Spleen (tissue), 11 donors: ENCODE measurements around the gene SAMD10. TPM values are rescaled to one million over a fixed set of nuclear protein-coding genes. Genes with fewer than 3 reads are reported as not detected.
A peak's percentile ranks its signal among the peaks of the same experiment; 100 is the strongest.

ENCODE experiments used
- DNase-seq: peaks from one replicate; pipeline ENCODE4 v3.0.0-alpha.2; 2020
- H3K27ac ChIP-seq, 8 donors: fragments of 200-600 bp; sonication (generic) in 7 of 8; 1 replicate in 4 of 8; 2 replicates in 4 of 8; pipeline versions ENCODE4 v1.5.0 to v1.8.0; 2016 to 2021; ENCODE audit warnings: inconsistent platforms in 4 of 8, mild to moderate bottlenecking in 4 of 8, moderate library complexity in 1 of 8
- H3K27me3 ChIP-seq, 7 donors: fragments of 200-600 bp; sonication (generic) in 6 of 7; replicated peaks in 1 of 7; 1 replicate in 4 of 7; 2 replicates in 3 of 7; pipeline versions ENCODE4 v1.5.0 to v1.8.0; 2016 to 2021; ENCODE audit warnings: inconsistent platforms in 3 of 7, mild to moderate bottlenecking in 1 of 7
- H3K36me3 ChIP-seq, 6 donors: fragments of 200-600 bp; sonication (generic) in 5 of 6; 1 replicate in 4 of 6; 2 replicates in 2 of 6; pipeline versions ENCODE4 v1.5.0 to v1.8.0; 2016 to 2021; ENCODE audit warnings: inconsistent platforms in 2 of 6
- H3K4me1 ChIP-seq, 6 donors: fragments of 200-600 bp; sonication (generic) in 5 of 6; 1 replicate in 3 of 6; 2 replicates in 3 of 6; pipeline versions ENCODE4 v1.5.0 to v1.8.0; 2016 to 2021; ENCODE audit warnings: inconsistent platforms in 3 of 6
- H3K4me3 ChIP-seq, 8 donors: fragments of 200-600 bp; sonication (generic) in 7 of 8; 1 replicate in 4 of 8; 2 replicates in 4 of 8; pipeline versions ENCODE4 v1.5.0 to v1.8.0; 2016 to 2021; ENCODE audit warnings: inconsistent platforms in 4 of 8, mild to moderate bottlenecking in 4 of 8, moderate library complexity in 2 of 8
- H3K9me3 ChIP-seq, 8 donors: fragments of 200-600 bp; sonication (generic) in 7 of 8; 1 replicate in 4 of 8; 2 replicates in 4 of 8; pipeline versions ENCODE4 v1.5.0 to v1.8.0; 2016 to 2021; ENCODE audit warnings: inconsistent platforms in 4 of 8
- POLR2A ChIP-seq, 3 donors: fragments of 450-650 bp; IDR thresholded peaks; one replicate each; pipeline ENCODE4 v1.5.1; 2017; ENCODE audit warnings: antibody characterized with exemption in 3 of 3, mild to moderate bottlenecking in 1 of 3
- POLR2AphosphoS5 ChIP-seq, 3 donors: sonication (generic); formaldehyde crosslinking; IDR thresholded peaks; one replicate each; pipeline ENCODE4 v1.5.1; 2017; ENCODE audit warnings: antibody characterized with exemption in 3 of 3
- WGBS, 5 donors: extraction: QIAGEN DNeasy Blood & Tissue Kit in 3 of 5; methylation state at CpG; one replicate each; pipeline versions ENCODE4 v1.1.5 to v1.1.7; 2013 to 2018; 5-methylcytosine and 5-hydroxymethylcytosine counted together
- intact Hi-C: fragments of 100-400 bp; cut with DNase I; formaldehyde crosslinking; loops from one replicate; pipeline ENCODE4 v1.15.0; 2023; ENCODE audit warnings: low total_unique reads
- polyA plus RNA-seq, 3 donors: library from polyadenylated mRNA; stranded (reverse); fragments of 200-250 nt; gene quantifications; one replicate each; pipeline ENCODE4 v1.2.1, GENCODE V29; 2013
- total RNA-seq, 7 donors: library from RNA; depleted of rRNA in 3 of 7; stranded (reverse); fragments of >200 nt in 3 of 7; fragmentation: NEBNext Ultra II Directional in 4 of 7; extraction: Animal tissue kit (Norgen Biotek cat#: 25700) in 4 of 7; gene quantifications; one replicate each; pipeline versions ENCODE4 v1.1.0 to v1.2.1, GENCODE V29; 2016 to 2021
- TF ChIP-seq, protein P1 (sequence below), 11 experiments: fragments of 200-600 bp in 7 of 11; fragments of 450-650 bp in 4 of 11; sonication (generic) in 4 of 11; IDR thresholded peaks in 8 of 11; conservative IDR thresholded peaks in 3 of 11; 1 replicate in 7 of 11; 2 replicates in 4 of 11; pipeline versions ENCODE4 v1.4.0 to v1.8.0; 2016 to 2021; ENCODE audit warnings: antibody characterized with exemption in 11 of 11, inconsistent platforms in 4 of 11, mild to moderate bottlenecking in 1 of 11
- donor health status: healthy with polysubstance abuse.
- donor health status: DM: no; HTN: no; CAD: no; lungs with moderate emphysema.
- donor health status: DM: no; HTN: no; CAD: no.
- donor health status: Bipolar disorder and iron deficiency.
- donor health status: healthy.
- donor health status: DM: no; HTN: no; CAD: no.
- donor health status: DM: yes; HTN: yes; CAD: no.

Gene SAMD10
- total and polyA plus RNA-seq, 10 donors, result 5.9 to 13.8 (median 8.8) TPM

DNA sequence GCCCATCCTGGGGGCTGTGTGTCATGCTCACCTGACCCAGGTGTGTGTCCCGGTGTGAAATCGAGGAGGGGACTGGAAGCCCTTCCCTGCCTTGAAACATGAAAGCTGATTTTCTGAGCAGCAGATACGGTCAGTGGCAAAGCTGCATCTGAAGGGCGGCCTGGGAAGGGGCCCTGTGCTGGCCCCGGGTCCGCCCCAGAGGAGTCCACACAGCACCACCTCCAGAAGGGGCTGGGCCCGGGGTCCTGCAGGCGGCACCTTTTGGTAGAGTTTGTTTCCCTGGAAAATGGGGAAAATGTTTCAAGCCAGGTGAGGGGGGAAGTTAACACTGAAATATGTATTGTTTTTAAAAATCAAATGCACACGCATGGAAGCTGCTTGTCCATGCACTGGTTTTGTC, 44.0 kb downstream of the SAMD10 start:
- no peak overlapping the region for H3K4me3 ChIP-seq
- intact Hi-C loops, result no loop called here
- DNase-seq, result no peak
- TF ChIP-seq, protein P1, sequence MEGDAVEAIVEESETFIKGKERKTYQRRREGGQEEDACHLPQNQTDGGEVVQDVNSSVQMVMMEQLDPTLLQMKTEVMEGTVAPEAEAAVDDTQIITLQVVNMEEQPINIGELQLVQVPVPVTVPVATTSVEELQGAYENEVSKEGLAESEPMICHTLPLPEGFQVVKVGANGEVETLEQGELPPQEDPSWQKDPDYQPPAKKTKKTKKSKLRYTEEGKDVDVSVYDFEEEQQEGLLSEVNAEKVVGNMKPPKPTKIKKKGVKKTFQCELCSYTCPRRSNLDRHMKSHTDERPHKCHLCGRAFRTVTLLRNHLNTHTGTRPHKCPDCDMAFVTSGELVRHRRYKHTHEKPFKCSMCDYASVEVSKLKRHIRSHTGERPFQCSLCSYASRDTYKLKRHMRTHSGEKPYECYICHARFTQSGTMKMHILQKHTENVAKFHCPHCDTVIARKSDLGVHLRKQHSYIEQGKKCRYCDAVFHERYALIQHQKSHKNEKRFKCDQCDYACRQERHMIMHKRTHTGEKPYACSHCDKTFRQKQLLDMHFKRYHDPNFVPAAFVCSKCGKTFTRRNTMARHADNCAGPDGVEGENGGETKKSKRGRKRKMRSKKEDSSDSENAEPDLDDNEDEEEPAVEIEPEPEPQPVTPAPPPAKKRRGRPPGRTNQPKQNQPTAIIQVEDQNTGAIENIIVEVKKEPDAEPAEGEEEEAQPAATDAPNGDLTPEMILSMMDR (IDR thresholded peaks at IDR 0.05 in 8 of 11, conservative IDR thresholded peaks at IDR 0.05 in 3 of 11), result no peak
- TF ChIP-seq POLR2A (IDR thresholded peaks at IDR 0.05) (no peak), POLR2AphosphoS5 (IDR thresholded peaks at IDR 0.05) (no peak)
- peaks cover 0 to 35% (median 8%) of the 10 kb centered on the region in 6 donors for H3K4me1 ChIP-seq
- 91 to 99% (median 96%) methylated on average over 6 to 9 of the region's 9 CpGs for WGBS, 5 donors
- no peaks in the 10 kb centered on the region for H3K27me3 ChIP-seq
- H3K36me3 ChIP-seq, result peaks cover 3 to 100% (median 76%) of the 10 kb centered on the region in 6 donors
- H3K9me3 ChIP-seq, result no peaks in the 10 kb centered on the region
- H3K27ac ChIP-seq, result no peak overlapping the region

DNA sequence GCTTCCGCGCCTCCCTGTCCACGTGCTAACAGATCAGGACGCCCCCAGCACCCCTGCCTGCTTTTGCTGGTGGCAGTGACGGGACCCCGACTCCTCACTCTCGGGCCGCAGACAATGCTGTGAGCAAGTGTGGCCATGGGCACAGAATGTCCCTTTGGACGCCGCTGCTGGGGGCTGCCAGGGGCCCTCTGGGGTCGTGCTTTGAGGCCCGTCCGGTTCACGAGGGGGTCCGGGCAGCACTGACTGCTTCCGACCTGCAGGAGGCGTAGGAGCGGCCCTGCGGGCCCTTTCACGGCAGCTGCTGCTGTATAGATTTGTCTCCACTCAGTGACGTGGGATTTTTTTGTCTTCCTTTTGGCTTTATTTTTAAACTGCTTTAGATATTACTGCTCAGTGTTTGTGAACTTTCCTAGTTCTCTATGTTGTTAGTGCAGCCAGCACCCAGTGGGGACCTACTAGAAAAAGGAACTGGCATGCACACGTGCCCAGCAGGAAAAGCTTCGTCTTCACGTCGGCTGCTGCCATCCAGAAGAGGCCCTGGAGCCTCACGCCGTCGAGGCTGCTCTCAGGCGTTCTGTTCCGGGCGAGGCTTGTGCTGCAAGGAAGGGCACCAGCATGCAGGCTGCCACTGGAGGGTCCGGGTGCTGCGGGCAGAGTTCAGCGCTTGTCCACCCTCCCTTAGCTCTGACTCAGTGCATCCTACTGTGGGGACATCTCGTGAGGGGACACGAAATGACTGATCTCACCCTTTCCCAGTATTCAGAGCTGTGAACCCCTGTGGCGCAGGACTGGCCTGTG, 45.0 kb downstream of the SAMD10 start:
- Histone ChIP-seq H3K36me3 (peaks cover 3 to 100% (median 77%) of the 10 kb centered on the region in 6 donors), H3K27me3 (no peaks in the 10 kb centered on the region), H3K27ac (no peak overlapping the region), H3K9me3 (no peaks in the 10 kb centered on the region), H3K4me3 (no peak overlapping the region), H3K4me1 (peaks cover 0 to 25% (median 8%) of the 10 kb centered on the region in 6 donors)
- 81 to 90% (median 85%) methylated on average over 37 of the region's 37 CpGs for WGBS, 5 donors
- TF ChIP-seq, protein P1 (IDR thresholded peaks at IDR 0.05 in 8 of 11, conservative IDR thresholded peaks at IDR 0.05 in 3 of 11), result peak in 4 of 11 experiments; percentile 7 to 33 (median 20)
- TF ChIP-seq POLR2AphosphoS5 (IDR thresholded peaks at IDR 0.05), result peak in 1 of 3 donors; percentile 53
- TF ChIP-seq POLR2A (IDR thresholded peaks at IDR 0.05), result no peak
- DNase-seq, result peak; percentile 71
- intact Hi-C loops, result no loop called here

DNA sequence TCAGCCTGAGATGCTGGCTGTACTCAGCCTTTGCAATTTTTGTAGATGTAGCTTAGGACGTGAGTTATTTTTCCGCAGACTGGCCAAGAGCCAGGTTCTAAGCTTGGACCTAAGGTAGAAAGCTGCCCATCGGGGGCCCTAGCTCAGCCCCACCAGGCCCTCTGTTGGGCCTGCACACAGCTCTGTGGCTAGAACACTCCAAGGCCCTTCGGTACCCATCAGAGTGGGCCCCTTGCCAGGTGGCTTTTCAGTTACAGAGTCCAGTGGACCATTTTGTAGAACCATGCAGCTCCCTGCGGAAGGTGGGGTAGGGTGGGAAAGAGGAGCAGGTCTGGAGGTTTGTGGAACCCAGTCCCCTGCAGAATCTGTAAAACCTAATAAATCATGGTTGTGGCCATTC, 45.8 kb downstream of the SAMD10 start:
- WGBS, 5 donors, result 87 to 93% (median 91%) methylated on average over 5 of the region's 5 CpGs
- Histone ChIP-seq H3K4me1 (peaks cover 0 to 17% (median 3%) of the 10 kb centered on the region in 6 donors), H3K36me3 (peaks cover 3 to 100% (median 77%) of the 10 kb centered on the region in 6 donors), H3K4me3 (no peak overlapping the region), H3K27ac (no peak overlapping the region), H3K27me3 (no peaks in the 10 kb centered on the region), H3K9me3 (no peaks in the 10 kb centered on the region)
- intact Hi-C loops, result no loop called here
- no peak for DNase-seq
- TF ChIP-seq, protein P1 (IDR thresholded peaks at IDR 0.05 in 8 of 11, conservative IDR thresholded peaks at IDR 0.05 in 3 of 11), result no peak
- TF ChIP-seq POLR2AphosphoS5 (IDR thresholded peaks at IDR 0.05) (no peak), POLR2A (IDR thresholded peaks at IDR 0.05) (no peak)

DNA sequence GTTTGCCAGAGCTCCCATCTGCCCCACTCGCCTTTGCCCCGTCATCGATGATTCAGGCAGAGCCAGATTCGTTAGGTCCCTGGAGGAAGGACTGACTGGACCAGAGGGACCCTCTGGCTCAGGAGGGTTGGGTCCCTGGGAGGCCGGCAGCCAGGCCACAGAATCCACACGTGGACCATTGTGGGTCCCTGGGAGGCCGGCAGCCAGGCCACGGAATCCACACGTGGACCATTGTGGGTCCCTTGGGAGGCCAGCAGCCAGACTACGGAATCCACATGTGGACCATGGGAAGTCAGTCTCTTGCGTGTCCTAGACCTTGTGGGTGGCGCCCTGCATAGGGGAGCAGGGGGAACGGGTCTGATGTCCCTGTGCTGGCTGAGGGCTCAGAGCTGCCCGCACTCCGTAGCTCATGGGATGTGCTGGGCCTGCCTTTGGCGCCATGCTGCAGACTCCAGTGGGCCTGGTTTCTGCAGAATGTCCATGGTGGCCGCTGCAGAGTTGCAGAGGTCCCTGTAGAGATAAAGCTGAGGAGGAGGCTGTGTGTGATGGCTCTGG, 46.8 kb downstream of the SAMD10 start:
- no peak for DNase-seq
- H3K36me3 ChIP-seq, result peaks cover 9 to 100% (median 84%) of the 10 kb centered on the region in 6 donors
- H3K9me3 ChIP-seq, result no peaks in the 10 kb centered on the region
- H3K27ac ChIP-seq, result no peak overlapping the region
- H3K4me1 ChIP-seq, result peaks cover 0 to 9% (median 0%) of the 10 kb centered on the region in 6 donors
- intact Hi-C loops, result no loop called here
- 91 to 94% (median 93%) methylated on average over 8 to 17 of the region's 17 CpGs for WGBS, 5 donors
- TF ChIP-seq POLR2AphosphoS5 (IDR thresholded peaks at IDR 0.05), result peak in 2 of 3 donors; percentile 23 to 56
- TF ChIP-seq, protein P1 (IDR thresholded peaks at IDR 0.05 in 8 of 11, conservative IDR thresholded peaks at IDR 0.05 in 3 of 11), result no peak
- no peak overlapping the region for H3K4me3 ChIP-seq
- no peaks in the 10 kb centered on the region for H3K27me3 ChIP-seq
